H1 (cell line): ENCODE data around the gene SPATA6L. TPM values are rescaled to one million over a fixed set of nuclear protein-coding genes. Genes with fewer than 3 reads are reported as not detected.

Experiments used
- CTCF ChIA-PET: fragments of 300-600 bp; sonication (Branson Sonifier 250); formaldehyde crosslinking; loops from one replicate; lab custom pipeline; 2021; ENCODE audit not compliant: partially characterized antibody; lab: Charles Lee
- POLR2A ChIA-PET: fragments of 300-600 bp; sonication (Branson Sonifier 250); formaldehyde crosslinking; loops from one replicate; lab custom pipeline; 2021; ENCODE audit warnings: inconsistent platforms; ENCODE audit not compliant: partially characterized antibody; lab: Charles Lee
- DNase-seq, 2 experiments: peaks; one replicate each; pipeline versions ENCODE4 v3.0.0 to v3.0.0-alpha.2; 2010 to 2022; ENCODE audit warnings: low spot score in 2 of 2, low read depth in 1 of 2, mixed read lengths in 1 of 2
- FAIRE-seq: peaks from 2 replicates; lab custom pipeline; 2011; peaks lifted over from hg19 to GRCh38; lab: Jason Lieb, UNC
- H2AFZ ChIP-seq: 2 replicates; pipeline ENCODE4 v1.8.1; 2012; ENCODE audit warnings: low read length, inconsistent platforms
- H2AK5ac ChIP-seq: 2 replicates; pipeline ENCODE4 v1.6.1; 2013; ENCODE audit warnings: low read depth, low read length
- H2BK120ac ChIP-seq: replicated peaks from 2 replicates; pipeline ENCODE3; 2013; ENCODE audit warnings: low read depth, low read length, inconsistent platforms
- H2BK12ac ChIP-seq: 2 replicates; pipeline ENCODE4 v1.6.1; 2013; ENCODE audit warnings: low read depth, low read length
- H2BK15ac ChIP-seq: 2 replicates; pipeline ENCODE4 v1.6.1; 2013; ENCODE audit warnings: low read length
- H2BK20ac ChIP-seq: 2 replicates; pipeline ENCODE4 v1.6.1; 2013; ENCODE audit warnings: low read length
- H2BK5ac ChIP-seq: 2 replicates; pipeline ENCODE4 v1.6.1; 2013; ENCODE audit warnings: low read depth, low read length
- H3K14ac ChIP-seq: 2 replicates; pipeline ENCODE4 v1.6.1; 2013; ENCODE audit warnings: inconsistent platforms; ENCODE audit not compliant: insufficient read length
- H3K18ac ChIP-seq: 2 replicates; pipeline ENCODE4 v1.6.1; 2013; ENCODE audit warnings: low read length; ENCODE audit errors: extremely low read depth
- H3K23ac ChIP-seq: 2 replicates; pipeline ENCODE4 v1.6.1; 2013; ENCODE audit warnings: inconsistent platforms; ENCODE audit not compliant: insufficient read length
- H3K23me2 ChIP-seq: 2 replicates; pipeline ENCODE4 v1.6.1; 2013; ENCODE audit warnings: low read depth, low read length
- H3K27ac ChIP-seq: 2 replicates; pipeline ENCODE4 v1.6.1; 2011; ENCODE audit warnings: low read depth, low read length, inconsistent platforms
- H3K27me3 ChIP-seq, 4 experiments: replicated peaks in 1 of 4; 1 replicate in 1 of 4; 2 replicates in 3 of 4; pipeline versions ENCODE4 v1.6.1 to v1.8.1; 2011 to 2013; ENCODE audit warnings: low read length in 3 of 4, mild to moderate bottlenecking in 3 of 4, inconsistent platforms in 2 of 4, mixed read lengths in 2 of 4, moderate library complexity in 1 of 4; ENCODE audit not compliant: control insufficient read depth in 3 of 4, insufficient read depth in 3 of 4; ENCODE audit errors: extremely low read depth in 1 of 4
- H3K36me3 ChIP-seq, 4 experiments: 2 replicates each; pipeline versions ENCODE4 v1.6.1 to v1.8.1; 2011 to 2013; ENCODE audit warnings: mild to moderate bottlenecking in 4 of 4, low read length in 3 of 4, moderate library complexity in 2 of 4, control low read depth in 1 of 4, inconsistent platforms in 1 of 4; ENCODE audit not compliant: insufficient read depth in 4 of 4, control insufficient read depth in 2 of 4
- H3K4ac ChIP-seq: replicated peaks from 2 replicates; pipeline ENCODE3; 2013; ENCODE audit warnings: low read length, low read depth, mixed read lengths, inconsistent platforms; ENCODE audit not compliant: insufficient read length
- H3K4me1 ChIP-seq, 4 experiments: replicated peaks in 1 of 4; 1 replicate in 1 of 4; 2 replicates in 3 of 4; pipeline versions ENCODE4 v1.6.1 to v1.8.1; 2011 to 2013; ENCODE audit warnings: low read length in 3 of 4, inconsistent platforms in 2 of 4, mixed read lengths in 1 of 4; ENCODE audit not compliant: insufficient read depth in 4 of 4, control insufficient read depth in 3 of 4
- H3K4me2 ChIP-seq, 2 experiments: 2 replicates each; pipeline versions ENCODE4 v1.6.1 to v1.8.1; 2011 to 2013; ENCODE audit warnings: low read depth in 2 of 2, low read length in 2 of 2, control low read depth in 1 of 2, inconsistent platforms in 1 of 2, mild to moderate bottlenecking in 1 of 2; ENCODE audit not compliant: insufficient read depth in 1 of 2
- H3K4me3 ChIP-seq, 4 experiments: fragments of 200-600, 300-600 bp in 1 of 4; sonication (generic), shearing (Covaris generic), sonication (Bioruptor Twin) in 1 of 4; 2 replicates each; pipeline versions ENCODE4 v1.5.1 to v1.8.1; 2011 to 2016; ENCODE audit warnings: low read length in 4 of 4, low read depth in 3 of 4, control low read depth in 2 of 4, inconsistent platforms in 2 of 4, mild to moderate bottlenecking in 2 of 4, mixed read lengths in 1 of 4, moderate library complexity in 1 of 4; ENCODE audit not compliant: insufficient read depth in 2 of 4; ENCODE audit errors: extremely low read depth in 1 of 4
- H3K56ac ChIP-seq: replicated peaks from 2 replicates; pipeline ENCODE3; 2013; ENCODE audit warnings: low read depth, mild to moderate bottlenecking, mixed read lengths, low read length, inconsistent platforms; ENCODE audit not compliant: insufficient read length
- H3K79me1 ChIP-seq: 2 replicates; pipeline ENCODE4 v1.6.1; 2013; ENCODE audit warnings: low read depth, low read length, control low read depth
- H3K79me2 ChIP-seq, 2 experiments: 2 replicates each; pipeline versions ENCODE4 v1.6.1 to v1.8.1; 2012 to 2013; ENCODE audit warnings: low read length in 2 of 2, mild to moderate bottlenecking in 2 of 2, inconsistent platforms in 1 of 2; ENCODE audit not compliant: insufficient read depth in 2 of 2, control insufficient read depth in 1 of 2
- H3K9ac ChIP-seq, 4 experiments: replicated peaks in 1 of 4; 1 replicate in 1 of 4; 2 replicates in 3 of 4; pipeline versions ENCODE4 v1.6.1 to v1.8.1; 2011 to 2013; ENCODE audit warnings: low read depth in 3 of 4, low read length in 3 of 4, control low read depth in 2 of 4, mild to moderate bottlenecking in 2 of 4, moderate library complexity in 2 of 4, inconsistent platforms in 1 of 4; ENCODE audit errors: extremely low read depth in 1 of 4
- H3K9me3 ChIP-seq, 2 experiments: 2 replicates each; pipeline versions ENCODE4 v1.6.1 to v1.8.1; 2012 to 2013; ENCODE audit warnings: mild to moderate bottlenecking in 2 of 2, moderate library complexity in 2 of 2, control low read depth in 1 of 2, inconsistent platforms in 1 of 2, low read depth in 1 of 2, low read length in 1 of 2, mixed read lengths in 1 of 2; ENCODE audit not compliant: insufficient read depth in 2 of 2
- H4K20me1 ChIP-seq, 2 experiments: replicated peaks in 1 of 2; 2 replicates each; pipeline versions ENCODE3 to v1.8.1; 2011 to 2013; ENCODE audit warnings: inconsistent platforms in 2 of 2, low read length in 2 of 2, mild to moderate bottlenecking in 1 of 2; ENCODE audit not compliant: insufficient read depth in 2 of 2, control insufficient read depth in 1 of 2
- H4K5ac ChIP-seq: 2 replicates; pipeline ENCODE4 v1.6.1; 2013; ENCODE audit warnings: low read length, low read depth, mixed read lengths, inconsistent platforms; ENCODE audit not compliant: insufficient read length
- H4K8ac ChIP-seq: 2 replicates; pipeline ENCODE4 v1.8.0; 2013; ENCODE audit warnings: mild to moderate bottlenecking, moderate library complexity, low read length, inconsistent platforms; ENCODE audit not compliant: insufficient read depth; ENCODE audit errors: extremely low read depth
- H4K91ac ChIP-seq: replicated peaks from 2 replicates; pipeline ENCODE3; 2013; ENCODE audit warnings: low read length, mixed read lengths, inconsistent platforms; ENCODE audit not compliant: insufficient read length
- BRCA1 ChIP-seq: IDR thresholded peaks from 2 replicates; pipeline ENCODE4 v1.6.1; 2012; ENCODE audit warnings: low read depth, low read length, improper control_type of control experiment
- WGBS, 2 experiments: shearing (Covaris generic) in 1 of 2; methylation state at CpG; one replicate each; pipeline versions ENCODE4 v1.1.6 to v1.1.7; 2013 to 2015; ENCODE audit warnings: low lambda C conversion rate in 2 of 2, mixed read lengths in 2 of 2, inconsistent platforms in 1 of 2, low coverage in 1 of 2, missing lambda C conversion rate in 1 of 2; ENCODE audit not compliant: insufficient replicate concordance in 2 of 2, insufficient coverage in 1 of 2, insufficient read length in 1 of 2; ENCODE audit errors: extremely low coverage in 1 of 2, missing lambda C conversion rate in 1 of 2; 5-methylcytosine and 5-hydroxymethylcytosine counted together
- polyA plus RNA-seq, 7 experiments: library from polyadenylated mRNA; depleted of rRNA in 3 of 7; stranded (reverse) in 5 of 7; unstranded in 2 of 7; fragments of >200 nt in 5 of 7; fragments of 200-250 nt in 2 of 7; gene quantifications; 1 replicate in 5 of 7; 2 replicates in 1 of 7; 4 replicates in 1 of 7; pipeline versions ENCODE4 v1.2.1 to v1.2.3, GENCODE V29; 2011 to 2013; ENCODE audit warnings: missing spikeins in 2 of 7, mixed read lengths in 2 of 7
- total RNA-seq: library from RNA; stranded (reverse); fragmentation: NEBNext Ultra II Directional; extraction: Animal tissue kit (Norgen Biotek cat#: 25700); gene quantifications from 2 replicates; pipeline ENCODE4 v1.2.1, GENCODE V29; 2021

Gene SPATA6L
- total and polyA plus RNA-seq, 2 of the 8 experiments (the other 6 are each of a cell fraction or from before 2014, with no cell fraction given) = 0.57 to 1.1 TPM

- peaks cover 3 to 9% of the 10 kb centered on the region in 2 experiments; a peak in 2 of 4 replicates for H3K79me2 ChIP-seq
- H3K56ac ChIP-seq = no peak overlapping the region
- no peak overlapping the region for H4K8ac ChIP-seq
- no peak overlapping the region for H2BK20ac ChIP-seq
- peaks cover 4 to 23% (median 9%) of the 10 kb centered on the region in 4 experiments for H3K4me1 ChIP-seq
- WGBS, 2 experiments = 21% methylated on average over 5 of the region's 5 CpGs; no CpG with 5 or more reads in 1 of the 2 experiments
- H3K23me2 ChIP-seq = peaks cover 16% of the 10 kb centered on the region
- H2AFZ ChIP-seq = peak overlapping the region; percentile 70; the same call in 1 of the 2 replicates
- H4K91ac ChIP-seq = no peak overlapping the region
- FAIRE-seq = no peak
- peak overlapping the region; percentile 46 to 84 (median 82); a peak in 7 of 8 replicates for H3K4me3 ChIP-seq
- no peaks in the 10 kb centered on the region for H3K36me3 ChIP-seq
- no peak overlapping the region for H2BK120ac ChIP-seq
- no peak overlapping the region for H2AK5ac ChIP-seq
- ChIA-PET POLR2A (interaction anchor here (0.7 to 1.8 kb wide), 3 partner anchors 16 to 781 kb away, joined by 3 to 7 read pairs (median 6); partner anchors contain the start of gene AK3), CTCF (interaction anchor here (0.8 to 2.0 kb wide), 9 partner anchors 8 to 272 kb away, joined by 3 to 7 read pairs (median 3); partner anchors contain the start of gene AK3)
- H3K18ac ChIP-seq = no peak overlapping the region; the same call in 1 of the 2 replicates
- no peak for DNase-seq
- peaks cover 6% of the 10 kb centered on the region; the same call in 1 of the 2 replicates for H3K79me1 ChIP-seq
- peak overlapping the region; percentile 51 for H4K5ac ChIP-seq
- no peak overlapping the region; a peak in 1 of 7 replicates for H3K9ac ChIP-seq
- H2BK5ac ChIP-seq = 0 out of 2 replicates have a peak overlapping the region, but pooled peaks have one; percentile 88
- H3K9me3 ChIP-seq = no peaks in the 10 kb centered on the region
- H3K27me3 ChIP-seq = no peaks in the 10 kb centered on the region
- no peak overlapping the region for H2BK12ac ChIP-seq
- no peak overlapping the region for H3K27ac ChIP-seq
- no peak overlapping the region for H3K23ac ChIP-seq
- TF ChIP-seq BRCA1 = no peak
- H2BK15ac ChIP-seq = no peak overlapping the region
- H3K4ac ChIP-seq = no peak overlapping the region
- no peak overlapping the region for H3K14ac ChIP-seq
- no peaks in the 10 kb centered on the region for H4K20me1 ChIP-seq
- peak overlapping the region; percentile 94 to 95 for H3K4me2 ChIP-seq
Observed at GRCh38 chr9:4661611-4662010, 4.7 kb downstream of the SPATA6L start.
